ENCODE data around the gene ZNF479.
"Not testable (repeated sequence)": the region's sequence is repeated elsewhere in the genome, so short reads cannot be mapped to it uniquely, and the experiment has no call there.

Gene ZNF479

GRCh38 chr7:57132336-57132735, at the start of gene ZNF479:
TSS of gene ZNF479 (minus strand) at chr7:57132436. CDS start at chr7:57132324, 112 bp downstream.
- DNase-seq (ENCODE audit: low spot score): not testable (repeated sequence)

GRCh38 chr7:57182031-57182430, 49.8 kb upstream of the ZNF479 start:
- no peak for DNase-seq (ENCODE audit: low spot score)

- no peak for DNase-seq (ENCODE audit: low spot score)
Observed at GRCh38 chr7:57181281-57181680, 49.0 kb upstream of the ZNF479 start.

- no peak for DNase-seq (ENCODE audit: low spot score)
Observed at GRCh38 chr7:57179776-57180415, 47.7 kb upstream of the ZNF479 start.

- no peak for DNase-seq (ENCODE audit: low spot score)
Observed at GRCh38 chr7:57178768-57179139, 46.5 kb upstream of the ZNF479 start.

- no peak for DNase-seq (ENCODE audit: low spot score)
Observed at GRCh38 chr7:57177856-57178767, 45.9 kb upstream of the ZNF479 start.

- no peak for DNase-seq (ENCODE audit: low spot score)
Observed at GRCh38 chr7:57176928-57177635, 44.8 kb upstream of the ZNF479 start.

GRCh38 chr7:57165285-57165899, 33.2 kb upstream of the ZNF479 start:
- no peak for DNase-seq (ENCODE audit: low spot score)

GRCh38 chr7:57120123-57120784, 12.0 kb downstream of the ZNF479 start:
- DNase-seq (ENCODE audit: low spot score): not testable (repeated sequence)

All from kidney capillary endothelial cell (primary cell).